Activated CD4-positive, alpha-beta T cell treated with anti-CD3 and anti-CD28 coated beads, Interleukin-2, Interleukin-4, amounts not matched to agents 100 ng/mL and 50 ng/mL, durations not matched to agents 16 hours and 8 hours (primary cell): ENCODE measurements around the gene SS18L1.

Source experiments
- DNase-seq: peaks from one replicate; pipeline ENCODE4 v3.0.0-alpha.2; 2020; ENCODE audit warnings: low spot score

SS18L1 gene

DNA sequence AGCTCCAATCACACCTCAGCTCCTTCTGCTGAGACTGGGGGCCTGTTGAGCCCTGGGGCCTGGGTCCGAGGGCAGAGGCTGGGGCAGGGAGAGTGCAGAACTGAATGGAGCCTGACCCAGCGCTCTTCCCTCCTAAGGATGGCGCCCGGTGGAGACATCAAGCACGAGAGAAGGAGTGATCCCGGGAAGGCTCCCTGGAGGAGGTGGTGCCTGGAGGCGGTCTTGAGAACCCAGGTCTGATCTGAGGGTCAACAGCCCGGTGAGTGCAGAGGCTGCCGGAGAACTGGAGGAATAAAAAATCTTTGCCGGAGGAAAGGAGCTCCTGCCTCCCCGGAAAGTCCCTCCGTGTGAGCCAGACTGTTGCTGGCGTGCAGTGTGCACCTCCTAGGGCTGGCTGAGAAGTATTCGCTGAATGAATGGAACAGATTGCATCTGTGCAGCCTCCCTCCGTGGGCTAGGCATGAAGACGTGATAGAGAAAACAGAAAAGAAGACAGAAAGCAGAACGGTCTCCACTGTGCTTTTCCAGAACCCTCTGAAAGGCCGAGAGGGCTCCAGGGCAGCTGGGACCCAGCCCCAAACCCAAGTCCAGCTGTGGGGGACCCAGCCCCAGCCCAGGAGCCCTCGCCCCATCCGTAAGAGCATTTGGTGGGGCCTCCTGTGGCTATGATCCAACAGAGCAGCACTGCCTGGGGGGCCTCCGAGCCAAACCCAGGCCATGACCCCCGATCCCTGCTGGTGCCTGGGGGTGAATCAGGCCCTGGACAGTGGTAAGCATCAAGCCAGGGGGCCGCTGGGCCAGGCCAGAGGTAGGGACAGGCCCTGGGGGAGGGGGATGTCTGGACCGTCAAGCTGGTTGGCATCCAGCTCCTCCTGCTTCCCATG is 83.4 kb downstream of the SS18L1 start:
- DNase-seq: no peak

DNA sequence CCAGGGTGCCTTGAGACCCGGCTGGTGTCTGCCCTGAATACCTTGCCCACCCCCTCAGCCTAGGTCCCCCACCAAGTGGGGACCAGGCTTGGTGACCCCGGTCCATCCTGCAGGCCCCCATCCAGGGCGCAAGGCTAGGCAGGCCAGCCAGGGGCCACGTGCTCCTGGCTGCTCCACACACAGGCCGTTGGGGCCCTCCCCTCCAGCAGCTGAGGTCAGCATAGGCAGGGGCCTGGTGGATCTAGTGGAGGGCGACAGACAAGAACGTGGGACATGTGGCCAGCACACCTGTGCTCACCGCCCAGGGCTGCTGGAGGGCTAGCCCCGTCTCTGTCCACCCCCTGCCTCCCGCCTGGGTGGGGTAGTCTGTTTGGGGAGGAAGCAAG is 84.0 kb downstream of the SS18L1 start:
- DNase-seq: no peak

GRCh38 chr20:62227977-62228958 is 84.7 kb downstream of the SS18L1 start:
- no peak for DNase-seq

DNA sequence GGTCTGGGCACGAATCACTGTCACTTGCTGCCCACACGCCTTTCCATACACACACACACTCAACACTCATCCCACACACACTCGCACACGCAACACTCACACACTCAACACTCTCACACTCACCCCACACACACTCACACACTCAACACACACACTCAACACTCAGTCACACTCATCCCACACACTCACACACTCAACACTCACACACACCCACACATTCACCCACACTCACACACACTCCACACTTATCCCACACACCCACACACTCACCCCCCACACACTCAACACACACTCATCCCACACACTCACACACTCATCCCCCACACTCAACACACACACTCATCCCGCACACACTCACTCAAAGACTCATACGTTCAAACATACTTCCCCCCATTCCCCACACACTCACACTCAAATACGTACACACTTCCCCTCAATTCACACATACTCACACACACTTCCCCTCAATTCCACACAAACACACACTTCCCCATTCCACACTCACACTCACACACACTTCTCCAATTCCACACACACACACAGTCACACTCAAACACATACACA is 85.5 kb downstream of the SS18L1 start:
- no peak for DNase-seq

GRCh38 chr20:62229667-62230066 is 86.1 kb downstream of the SS18L1 start:
- DNase-seq: no peak

DNA sequence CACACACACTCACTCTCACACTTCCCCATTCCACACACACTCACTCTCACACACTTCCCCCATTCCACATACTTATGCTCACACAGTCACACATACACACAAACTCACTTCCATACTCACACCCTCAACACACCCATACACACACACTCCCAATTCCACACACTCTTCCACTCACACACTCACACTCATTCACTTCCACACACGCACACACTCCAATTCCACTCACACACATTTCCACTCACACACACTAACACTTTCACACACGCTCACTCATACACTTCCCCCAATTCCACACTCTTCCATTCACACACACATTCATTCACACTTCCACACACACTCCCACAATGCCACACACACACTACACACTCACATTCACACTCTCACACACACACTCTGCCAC is 86.7 kb downstream of the SS18L1 start:
- no peak for DNase-seq

DNA sequence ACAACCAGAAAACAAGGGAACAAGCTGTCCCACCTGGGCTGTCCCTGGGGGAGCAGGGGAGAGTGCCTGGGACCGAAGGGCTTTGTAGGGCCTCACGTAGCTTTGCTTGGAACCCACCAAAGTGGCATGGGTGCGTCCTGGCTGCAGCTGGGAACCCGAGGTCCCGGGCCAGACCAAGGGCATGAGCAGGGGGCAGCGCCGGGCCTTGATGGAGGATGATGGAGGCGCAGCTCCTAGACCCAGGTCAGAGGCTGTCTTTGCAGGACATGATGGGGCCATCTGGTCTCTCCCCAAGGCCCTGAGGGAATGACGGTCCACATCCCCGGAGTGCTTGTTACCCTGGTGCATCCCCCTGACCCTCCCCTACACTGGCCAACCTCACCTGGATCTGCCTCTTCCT is 87.1 kb downstream of the SS18L1 start:
- DNase-seq: no peak

GRCh38 chr20:62231292-62231691 is 87.7 kb downstream of the SS18L1 start:
- DNase-seq: no peak
